IMR-90 (cell line): ENCODE measurements around the gene RSPH9. TPM values are rescaled to one million over a fixed set of nuclear protein-coding genes. Genes with fewer than 3 reads are reported as not detected.
A peak's percentile ranks its signal among the peaks of the same experiment; 100 is the strongest.

Experiments
- ATAC-seq: fragments of 200-7000 bp; cut with Tn5 transposase; 2 replicates; pipeline ENCODE4 v1.9.1; 2020; ENCODE audit warnings: low read depth, mild to moderate bottlenecking, moderate library complexity
- BruUV-seq: library from RNA; stranded (reverse); fragments of 400-500 nt; replicated peaks from 2 replicates; lab custom pipeline; 2021; lab: Mats Ljungman, UMichigan
- CTCF ChIA-PET: fragments of 300-600 bp; formaldehyde crosslinking; extraction: SDS; loops from one replicate; lab custom pipeline; 2021; ENCODE audit warnings: antibody characterized with exemption; lab: Yijun Ruan, JAX
- POLR2A ChIA-PET: fragments of 300-600 bp; sonication (Branson Sonifier 250); formaldehyde crosslinking; loops from one replicate; lab custom pipeline; 2022; ENCODE audit warnings: antibody characterized with exemption; ENCODE audit not compliant: unreplicated experiment; lab: Charles Lee
- DNase-seq: peaks from one replicate; pipeline ENCODE4 v3.0.0; 2013
- H2AFZ ChIP-seq: replicated peaks from 2 replicates; pipeline ENCODE3; 2013; ENCODE audit warnings: low read length, mild to moderate bottlenecking; ENCODE audit not compliant: poor library complexity
- H2AK5ac ChIP-seq: 2 replicates; pipeline ENCODE4 v1.6.1; 2013; ENCODE audit warnings: low read depth, low read length, inconsistent platforms
- H2AK9ac ChIP-seq: replicated peaks from 2 replicates; pipeline ENCODE3; 2013; ENCODE audit warnings: mild to moderate bottlenecking, low read depth, low read length, moderate library complexity; ENCODE audit not compliant: poor library complexity
- H2BK120ac ChIP-seq: 2 replicates; pipeline ENCODE4 v1.6.1; 2013; ENCODE audit warnings: low read depth, low read length, inconsistent platforms
- H2BK15ac ChIP-seq: 3 replicates; pipeline ENCODE4 v1.6.1; 2013; ENCODE audit warnings: low read depth, low read length, inconsistent platforms
- H2BK20ac ChIP-seq: 2 replicates; pipeline ENCODE4 v1.6.1; 2013; ENCODE audit warnings: low read depth, mild to moderate bottlenecking, inconsistent platforms, low read length, moderate library complexity
- H2BK5ac ChIP-seq: 2 replicates; pipeline ENCODE4 v1.6.1; 2013; ENCODE audit warnings: mild to moderate bottlenecking, low read depth, low read length, inconsistent platforms; ENCODE audit not compliant: poor library complexity, severe bottlenecking
- H3K14ac ChIP-seq: replicated peaks from 2 replicates; pipeline ENCODE4 v1.6.1; 2013; ENCODE audit warnings: low read depth, low read length, inconsistent platforms
- H3K18ac ChIP-seq: 2 replicates; pipeline ENCODE4 v1.6.1; 2013; ENCODE audit warnings: low read depth, low read length, control low read depth
- H3K23ac ChIP-seq: 2 replicates; pipeline ENCODE4 v1.6.1; 2013; ENCODE audit warnings: low read depth, low read length, inconsistent platforms
- H3K27ac ChIP-seq: 2 replicates; pipeline ENCODE4 v1.5.1; 2013; ENCODE audit warnings: mild to moderate bottlenecking, control low read depth, low read length; ENCODE audit not compliant: insufficient read depth
- H3K27me3 ChIP-seq: 2 replicates; pipeline ENCODE4 v1.6.1; 2013; ENCODE audit warnings: low read length; ENCODE audit not compliant: control insufficient read depth, insufficient read depth
- H3K36me3 ChIP-seq: 2 replicates; pipeline ENCODE4 v1.6.1; 2013; ENCODE audit warnings: low read length, mixed read lengths; ENCODE audit not compliant: control insufficient read depth, insufficient read depth
- H3K4ac ChIP-seq: 2 replicates; pipeline ENCODE4 v1.6.1; 2013; ENCODE audit warnings: low read depth, low read length, inconsistent platforms
- H3K4me1 ChIP-seq: 2 replicates; pipeline ENCODE4 v1.6.1; 2013; ENCODE audit warnings: low read length, mixed read lengths; ENCODE audit not compliant: control insufficient read depth, insufficient read depth
- H3K4me2 ChIP-seq: 2 replicates; pipeline ENCODE4 v1.6.1; 2013; ENCODE audit warnings: low read depth, mild to moderate bottlenecking, control low read depth, low read length, moderate library complexity
- H3K4me3 ChIP-seq: 2 replicates; pipeline ENCODE4 v1.5.1; 2013; ENCODE audit warnings: low read depth, mild to moderate bottlenecking, control low read depth, low read length, moderate library complexity; ENCODE audit not compliant: insufficient read depth
- H3K56ac ChIP-seq: 2 replicates; pipeline ENCODE4 v1.6.1; 2013; ENCODE audit warnings: low read length, inconsistent platforms; ENCODE audit not compliant: insufficient read depth; ENCODE audit errors: extremely low read depth
- H3K79me1 ChIP-seq, 2 experiments: 2 replicates each; pipeline ENCODE4 v1.6.1; 2013; ENCODE audit warnings: low read length in 2 of 2, inconsistent platforms in 1 of 2, low read depth in 1 of 2
- H3K9ac ChIP-seq: 2 replicates; pipeline ENCODE4 v1.6.1; 2013; ENCODE audit warnings: low read depth, low read length, control low read depth
- H3K9me1 ChIP-seq: 2 replicates; pipeline ENCODE4 v1.6.1; 2013; ENCODE audit warnings: low read length, inconsistent platforms; ENCODE audit not compliant: insufficient read depth
- H3K9me3 ChIP-seq: 2 replicates; pipeline ENCODE4 v1.6.1; 2013; ENCODE audit warnings: low read length; ENCODE audit not compliant: control insufficient read depth, insufficient read depth
- H4K20me1 ChIP-seq: 2 replicates; pipeline ENCODE4 v1.6.1; 2013; ENCODE audit warnings: low read length, inconsistent platforms; ENCODE audit not compliant: insufficient read depth
- H4K5ac ChIP-seq: 2 replicates; pipeline ENCODE4 v1.6.1; 2013; ENCODE audit warnings: mild to moderate bottlenecking, low read depth, low read length, control low read depth
- H4K8ac ChIP-seq, 2 experiments: 2 replicates each; pipeline ENCODE4 v1.6.1; 2013; ENCODE audit warnings: low read depth in 2 of 2, low read length in 2 of 2, control low read depth in 1 of 2, inconsistent platforms in 1 of 2
- H4K91ac ChIP-seq: 2 replicates; pipeline ENCODE4 v1.6.1; 2013; ENCODE audit warnings: low read depth, low read length, inconsistent platforms; ENCODE audit not compliant: insufficient read depth
- CEBPB ChIP-seq: IDR thresholded peaks from 2 replicates; pipeline ENCODE4 v1.6.1; 2012; ENCODE audit warnings: low read depth, low read length, improper control_type of control experiment
- CHD1 ChIP-seq: IDR thresholded peaks from 2 replicates; pipeline ENCODE4 v1.6.1; 2012; ENCODE audit warnings: low read depth, low read length, improper control_type of control experiment
- MAZ ChIP-seq: IDR thresholded peaks from 2 replicates; pipeline ENCODE4 v1.6.1; 2012; ENCODE audit warnings: low read depth, mild to moderate bottlenecking, low read length, improper control_type of control experiment, moderate library complexity, borderline replicate concordance
- RCOR1 ChIP-seq: IDR thresholded peaks from 2 replicates; pipeline ENCODE4 v1.6.1; 2012; ENCODE audit warnings: mild to moderate bottlenecking, low read length, improper control_type of control experiment; ENCODE audit not compliant: insufficient replicate concordance
- SMC3 ChIP-seq: fragments of 150-350 bp; IDR thresholded peaks from 2 replicates; pipeline ENCODE4 v1.6.1; 2016; ENCODE audit warnings: low read depth, mild to moderate bottlenecking, antibody characterized with exemption, low read length, moderate library complexity
- WGBS, 2 experiments: methylation state at CpG; one replicate each; pipeline versions ENCODE4 v1.1.5 to v1.1.7; 2013; ENCODE audit warnings: missing lambda C conversion rate in 2 of 2; ENCODE audit not compliant: insufficient read length in 1 of 2; ENCODE audit errors: extremely low coverage in 2 of 2; 5-methylcytosine and 5-hydroxymethylcytosine counted together
- dilution Hi-C: fragments of 300-500 bp; cut with HindIII; formaldehyde crosslinking; loops from one replicate; pipeline ENCODE4 v1.14.3; 2018; ENCODE audit warnings: low sequenced_read_pairs; ENCODE audit not compliant: unreplicated experiment
- in situ Hi-C: fragments of 300-500 bp; cut with MboI; formaldehyde crosslinking; loops from 3 replicates; pipeline ENCODE4 v1.14.3; 2019; ENCODE audit warnings: low sequenced_read_pairs, inconsistent platforms, mixed read lengths
- intact Hi-C: fragments of 100-400 bp; cut with micrococcal nuclease; formaldehyde crosslinking; loops from 2 replicates; pipeline ENCODE4 v1.10.0; 2022
- polyA plus RNA-seq, 3 experiments: library from polyadenylated mRNA; depleted of rRNA; stranded (reverse); fragments of >200 nt; gene quantifications; 2 replicates each; pipeline ENCODE4 v1.2.3, GENCODE V29; 2012; ENCODE audit warnings: low replicate concordance in 1 of 3
- total RNA-seq: library from RNA; depleted of rRNA; stranded (reverse); fragments of >200 nt; gene quantifications from 2 replicates; pipeline ENCODE4 v1.2.3, GENCODE V29; 2012

RSPH9 gene
- total and polyA plus RNA-seq, 2 of the 4 experiments (the other 2 are of a cell fraction): 0.18 to 0.21 TPM

DNA sequence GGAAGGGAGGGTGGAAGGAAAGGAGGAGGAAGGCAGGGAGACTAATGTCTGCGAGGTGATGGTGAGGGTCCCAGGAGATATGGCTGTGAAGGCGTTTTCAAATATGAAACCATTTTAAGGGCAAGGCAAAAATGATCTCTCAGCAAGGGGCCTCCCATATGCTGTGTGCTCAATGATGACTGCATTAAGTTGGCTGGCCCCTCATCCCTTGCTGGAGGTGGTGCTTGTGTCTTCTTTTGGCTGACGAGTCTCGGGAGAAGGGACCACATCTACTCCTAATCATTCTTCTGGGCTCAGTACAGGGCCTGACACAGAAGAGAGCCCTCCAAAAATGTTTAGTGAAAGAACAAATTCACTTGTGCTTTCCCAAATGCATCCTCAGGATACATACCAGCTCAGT lies 65.7 kb downstream of the RSPH9 start:
- no peak overlapping the region for H3K4me2 ChIP-seq
- DNase-seq (no peak), ATAC-seq (no peak)
- CTCF ChIA-PET: no interaction called here
- H4K91ac ChIP-seq: no peak overlapping the region
- H2AFZ ChIP-seq: no peak overlapping the region
- no peak overlapping the region for H3K4me3 ChIP-seq
- no peak overlapping the region; the same call in 1 of the 2 replicates for H3K18ac ChIP-seq
- H3K9me3 ChIP-seq: no peaks in the 10 kb centered on the region
- no peak overlapping the region for H3K56ac ChIP-seq
- H3K27ac ChIP-seq: no peak overlapping the region
- no peaks in the 10 kb centered on the region for H3K36me3 ChIP-seq
- H3K79me1 ChIP-seq: no peaks in the 10 kb centered on the region
- no peak overlapping the region for H3K14ac ChIP-seq
- no peak overlapping the region for H3K23ac ChIP-seq
- no peak for TF ChIP-seq CEBPB
- no peak for TF ChIP-seq SMC3
- no peak for TF ChIP-seq RCOR1
- no peak for TF ChIP-seq MAZ
- no peak for TF ChIP-seq CHD1
- H2AK9ac ChIP-seq: no peak overlapping the region
- no peak overlapping the region for H4K5ac ChIP-seq
- intact Hi-C loops (no loop called here), dilution Hi-C loops (no loop called here), in situ Hi-C loops (no loop called here)
- no peak overlapping the region for H3K4ac ChIP-seq
- no peak overlapping the region for H2BK5ac ChIP-seq
- no peaks in the 10 kb centered on the region for H4K20me1 ChIP-seq
- peaks cover 3% of the 10 kb centered on the region; the same call in 1 of the 2 replicates for H3K9me1 ChIP-seq
- no peak overlapping the region for H2BK20ac ChIP-seq
- H2BK15ac ChIP-seq: no peak overlapping the region
- BruUV-seq: no TSS peak
- no peak overlapping the region for H3K9ac ChIP-seq
- peaks cover 13% of the 10 kb centered on the region for H3K27me3 ChIP-seq
- peaks cover 21% of the 10 kb centered on the region for H3K4me1 ChIP-seq
- H4K8ac ChIP-seq: no peak overlapping the region
- 90% methylated on average over 2 of the region's 4 CpGs; no CpG with 5 or more reads in 1 of the 2 experiments for WGBS, 2 experiments
- peak overlapping the region; percentile 62; the same call in 1 of the 2 replicates for H2AK5ac ChIP-seq
- POLR2A ChIA-PET: no interaction called here
- no peak overlapping the region for H2BK120ac ChIP-seq
